Epithelial cell of proximal tubule (primary cell): ENCODE results near the gene FLNB. TPM values are rescaled to one million over a fixed set of nuclear protein-coding genes. Genes with fewer than 3 reads are reported as not detected.

Experiments
- DNase-seq: peaks from one replicate; pipeline ENCODE4 v3.0.0-alpha.2; 2011; ENCODE audit warnings: low read depth
- H3K4me3 ChIP-seq: 2 replicates; pipeline ENCODE4 v1.5.1; 2011; ENCODE audit warnings: low read depth, mild to moderate bottlenecking, low read length
- CTCF ChIP-seq: conservative IDR thresholded peaks from 2 replicates; pipeline ENCODE4 v1.5.1; 2012; ENCODE audit warnings: low read depth, mild to moderate bottlenecking, low read length
- total RNA-seq: library from RNA; depleted of rRNA; stranded (reverse); fragments of >200 nt; gene quantifications from 2 replicates; pipeline ENCODE4 v1.2.3, GENCODE V29; 2015

The FLNB gene
- total RNA-seq, 1 donor from 2014 or later: 223 TPM

- no peak for TF ChIP-seq CTCF
- DNase-seq: no peak
- H3K4me3 ChIP-seq: no peak overlapping the region
These were observed 55.0 kb downstream of the FLNB start for GRCh38 chr3:58063022-58063815.

GRCh38 chr3:58064923-58065638 lies 56.9 kb downstream of the FLNB start:
- no peak for DNase-seq
- H3K4me3 ChIP-seq: no peak overlapping the region
- no peak for TF ChIP-seq CTCF

- no peak overlapping the region for H3K4me3 ChIP-seq
- no peak for DNase-seq
- no peak for TF ChIP-seq CTCF
These were observed 57.5 kb downstream of the FLNB start for GRCh38 chr3:58065700-58066167.

- no peak for DNase-seq
- no peak overlapping the region for H3K4me3 ChIP-seq
- no peak for TF ChIP-seq CTCF
These were observed 58.6 kb downstream of the FLNB start for GRCh38 chr3:58066842-58067241.

GRCh38 chr3:58068122-58068809 lies 60.0 kb downstream of the FLNB start:
- no peak for DNase-seq
- no peak for TF ChIP-seq CTCF
- H3K4me3 ChIP-seq: no peak overlapping the region

- H3K4me3 ChIP-seq: no peak overlapping the region
- peak; percentile 96 for DNase-seq
- TF ChIP-seq CTCF: no peak
These were observed 63.3 kb downstream of the FLNB start for GRCh38 chr3:58071480-58071971.
